HCT116 (cell line): ENCODE results near the gene HDAC11. TPM values are rescaled to one million over a fixed set of nuclear protein-coding genes. Genes with fewer than 3 reads are reported as not detected.

ENCODE experiments used
- ATAC-seq: fragments of 200-7000 bp; cut with Tn5 transposase; 2 replicates; pipeline ENCODE4 v1.9.1; 2020; ENCODE audit warnings: mild to moderate bottlenecking, moderate library complexity
- BruUV-seq: library from RNA; stranded (reverse); fragments of 400-500 nt; replicated peaks from 2 replicates; lab custom pipeline; 2021; lab: Mats Ljungman, UMichigan
- CTCF ChIA-PET: fragments of 300-600 bp; sonication (Branson Sonifier 250); formaldehyde crosslinking; loops from one replicate; lab custom pipeline; 2021; ENCODE audit warnings: antibody characterized with exemption; lab: Charles Lee
- POLR2A ChIA-PET: fragments of 300-600, 350-600 bp; sonication (Branson Sonifier 250); formaldehyde crosslinking; loops from one replicate; lab custom pipeline; 2021; ENCODE audit warnings: antibody characterized with exemption; lab: Charles Lee
- RAD21 ChIA-PET, 2 experiments: fragments of 300-600 bp; sonication (Branson Sonifier 250); formaldehyde crosslinking; loops; one replicate each; lab custom pipeline; 2023; ENCODE audit warnings: low total read pairs in 2 of 2; ENCODE audit not compliant: uncharacterized antibody in 2 of 2, unreplicated experiment in 2 of 2, low non-redundant PET in 1 of 2; lab: Charles Lee
- DNase-seq: peaks from one replicate; pipeline ENCODE4 v3.0.0-alpha.2; 2010; ENCODE audit warnings: low read depth, low spot score
- H2AFZ ChIP-seq: fragments of 200-600 bp; shearing (Covaris generic), sonication (generic); 2 replicates; pipeline ENCODE4 v1.6.1; 2017; ENCODE audit warnings: low read depth, mixed run types, mixed read lengths, antibody characterized with exemption, low read length; ENCODE audit not compliant: poor library complexity, severe bottlenecking
- H3K27ac ChIP-seq: 2 replicates; pipeline ENCODE4 v1.5.1; 2012; ENCODE audit warnings: low read depth, low read length
- H3K27me3 ChIP-seq: fragments of 200-600 bp; sonication (generic); 2 replicates; pipeline ENCODE4 v1.6.1; 2016; ENCODE audit warnings: mixed run types, low read length, mixed read lengths; ENCODE audit not compliant: insufficient read depth
- H3K36me3 ChIP-seq, 2 experiments: fragments of 200-500 bp in 1 of 2; fragments of 200-600 bp in 1 of 2; sonication (Bioruptor generic) in 1 of 2; sonication (generic) in 1 of 2; 2 replicates each; pipeline versions ENCODE4 v1.5.1 to v1.6.1; 2014 to 2016; ENCODE audit warnings: low read length in 2 of 2, inconsistent platforms in 1 of 2, mixed read lengths in 1 of 2, mixed run types in 1 of 2; ENCODE audit not compliant: insufficient read depth in 2 of 2, control insufficient read depth in 1 of 2
- H3K4me1 ChIP-seq, 2 experiments: fragments of 200-600 bp in 1 of 2; sonication (generic) in 1 of 2; 2 replicates each; pipeline versions ENCODE4 v1.5.1 to v1.6.1; 2012 to 2017; ENCODE audit warnings: low read length in 2 of 2, inconsistent platforms in 1 of 2, mild to moderate bottlenecking in 1 of 2, mixed read lengths in 1 of 2, mixed run types in 1 of 2, moderate library complexity in 1 of 2; ENCODE audit not compliant: insufficient read depth in 2 of 2, control insufficient read depth in 1 of 2
- H3K4me2 ChIP-seq: fragments of 200-600 bp; sonication (generic); 2 replicates; pipeline ENCODE4 v1.6.1; 2017; ENCODE audit warnings: mixed run types, low read length, mixed read lengths
- H3K4me3 ChIP-seq, 2 experiments: fragments of 200-600 bp in 1 of 2; sonication (generic) in 1 of 2; replicated peaks in 1 of 2; 2 replicates each; pipeline ENCODE4 v1.5.1; 2011 to 2016; ENCODE audit warnings: low read length in 2 of 2, control low read depth in 1 of 2, low read depth in 1 of 2, mild to moderate bottlenecking in 1 of 2, mixed read lengths in 1 of 2, mixed run types in 1 of 2
- H3K79me2 ChIP-seq: fragments of 200-600 bp; sonication (generic); 2 replicates; pipeline ENCODE4 v1.6.1; 2017; ENCODE audit warnings: mild to moderate bottlenecking, mixed run types, low read length, moderate library complexity, mixed read lengths; ENCODE audit not compliant: insufficient read depth
- H3K9ac ChIP-seq: fragments of 200-600 bp; sonication (generic); 2 replicates; pipeline ENCODE4 v1.6.1; 2016; ENCODE audit warnings: low read length, mixed read lengths
- H3K9me2 ChIP-seq: fragments of 200-600 bp; sonication (generic), shearing (Covaris generic); 2 replicates; pipeline ENCODE4 v1.6.1; 2017; ENCODE audit warnings: mixed run types, mild to moderate bottlenecking, moderate library complexity; ENCODE audit not compliant: insufficient read depth
- H3K9me3 ChIP-seq, 2 experiments: fragments of 200-500 bp in 1 of 2; fragments of 200-600 bp in 1 of 2; sonication (Bioruptor generic) in 1 of 2; sonication (generic) in 1 of 2; 2 replicates each; pipeline ENCODE4 v1.6.1; 2014 to 2017; ENCODE audit warnings: low read length in 2 of 2, mixed read lengths in 2 of 2, inconsistent platforms in 1 of 2, low read depth in 1 of 2, mild to moderate bottlenecking in 1 of 2, mixed run types in 1 of 2, moderate library complexity in 1 of 2; ENCODE audit not compliant: control insufficient read depth in 1 of 2, insufficient read depth in 1 of 2
- H4K20me1 ChIP-seq: fragments of 200-600 bp; sonication (generic), shearing (Covaris generic); 2 replicates; pipeline ENCODE4 v1.6.1; 2017; ENCODE audit warnings: mixed run types, mild to moderate bottlenecking, moderate library complexity; ENCODE audit not compliant: insufficient read depth
- CBX3 ChIP-seq: IDR thresholded peaks from 2 replicates; pipeline ENCODE4 v1.6.1; 2012; ENCODE audit warnings: low read depth
- CEBPB ChIP-seq: IDR thresholded peaks from 2 replicates; pipeline ENCODE4 v1.6.1; 2012; ENCODE audit warnings: low read depth
- EZH2 ChIP-seq: fragments of 200-600 bp; sonication (generic); IDR thresholded peaks from 2 replicates; pipeline ENCODE4 v1.6.1; 2017; ENCODE audit warnings: antibody characterized with exemption, mixed run types
- EZH2phosphoT487 ChIP-seq: fragments of 200-600 bp; IDR thresholded peaks from 2 replicates; pipeline ENCODE4 v1.6.1; 2018; ENCODE audit warnings: antibody characterized with exemption, borderline replicate concordance
- FOSL1 ChIP-seq: IDR thresholded peaks from 2 replicates; pipeline ENCODE4 v1.6.1; 2012; ENCODE audit warnings: low read depth
- JUND ChIP-seq: IDR thresholded peaks from 2 replicates; pipeline ENCODE4 v1.6.1; 2012
- SIN3A ChIP-seq: IDR thresholded peaks from 2 replicates; pipeline ENCODE4 v1.6.1; 2012; ENCODE audit warnings: low read depth
- SRF ChIP-seq: IDR thresholded peaks from 2 replicates; pipeline ENCODE4 v1.6.1; 2012; ENCODE audit warnings: low read depth
- intact Hi-C: fragments of 100-400 bp; cut with micrococcal nuclease; formaldehyde crosslinking; loops from 2 replicates; pipeline ENCODE4 v1.10.0; 2022
- total RNA-seq: library from RNA; stranded (reverse); gene quantifications from one replicate; pipeline ENCODE4 v1.2.1, GENCODE V29; 2021; ENCODE audit not compliant: unreplicated experiment
- TF ChIP-seq, protein P1 (sequence below): IDR thresholded peaks from 2 replicates; pipeline ENCODE4 v1.6.1; 2011; ENCODE audit warnings: mild to moderate bottlenecking, low read length, moderate library complexity; ENCODE audit not compliant: insufficient replicate concordance; ENCODE audit errors: extremely low read depth
- TF ChIP-seq, protein P2 (sequence below): IDR thresholded peaks from 2 replicates; pipeline ENCODE4 v1.6.1; 2012; ENCODE audit warnings: low read depth

HDAC11 gene
- total RNA-seq, 1 experiment from 2014 or later = 16.1 TPM

DNA sequence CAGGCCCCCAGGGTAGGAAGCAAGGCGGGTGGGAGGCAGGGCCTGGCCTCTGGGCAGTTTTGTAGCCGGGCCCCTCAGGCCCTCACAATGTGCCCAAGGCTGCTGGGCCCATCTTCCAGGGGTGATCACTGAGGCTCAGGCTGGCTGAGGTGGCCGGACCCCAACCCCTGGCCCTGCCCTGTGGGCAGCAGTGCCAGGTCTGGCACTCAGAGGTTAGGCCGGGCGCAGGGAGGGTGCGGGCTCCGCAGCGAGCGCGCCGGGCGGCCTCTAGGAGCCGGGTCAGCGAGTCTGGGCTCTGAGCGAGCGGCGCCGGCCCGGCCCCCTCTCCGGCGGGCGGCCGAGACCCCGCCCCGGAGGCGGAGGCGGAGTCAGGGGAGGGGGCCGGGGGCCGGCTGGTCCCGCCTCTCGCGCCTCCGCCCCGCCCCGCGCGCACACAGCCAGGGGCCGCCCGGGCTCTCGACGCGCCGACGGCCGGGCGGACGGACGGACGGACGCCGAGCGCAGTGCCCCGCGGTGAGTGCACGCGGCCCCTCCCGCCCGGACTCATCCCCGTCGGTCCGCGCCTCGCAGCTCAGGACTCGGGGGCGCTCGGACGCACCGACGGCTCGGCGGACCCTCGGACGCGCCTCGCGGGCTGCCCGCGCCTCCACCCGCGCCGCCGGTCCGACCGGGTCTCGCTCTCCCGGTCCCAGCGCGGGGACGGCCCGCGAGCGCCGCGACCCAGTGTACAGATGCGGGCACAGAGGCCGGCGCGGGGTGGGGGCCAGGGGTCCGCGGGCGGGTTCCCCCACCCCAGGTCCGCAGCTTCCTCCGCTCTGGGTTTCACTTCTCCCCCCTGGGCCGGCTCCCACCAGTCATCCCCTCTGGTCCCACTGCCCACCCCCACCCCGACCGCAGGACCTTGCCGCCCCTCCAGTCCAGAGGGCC lies 68.9 kb downstream of the HDAC11 start, which contains the start of gene FBLN2:
TSS of gene FBLN2 (plus strand) at position 430 of the 927 bp plus-strand sequence. CDS start 21,231 bp downstream, outside the sequence.
- BruUV-seq = no TSS peak
- no peaks in the 10 kb centered on the region for H3K9me2 ChIP-seq
- no peaks in the 10 kb centered on the region for H3K9me3 ChIP-seq
- no peak within 1 kb of the TSS for H3K4me3 ChIP-seq
- no peak within 1 kb of the TSS for H3K27ac ChIP-seq
- no peak within 1 kb of the TSS for H3K9ac ChIP-seq
- no peak within 1 kb of the TSS for H3K4me2 ChIP-seq
- RAD21 ChIA-PET = no interaction called here
- no peaks in the 10 kb centered on the region for H3K79me2 ChIP-seq
- TF ChIP-seq FOSL1 = no peak
- intact Hi-C loops = no loop called here
- no peaks in the 10 kb centered on the region for H4K20me1 ChIP-seq
- H3K27me3 ChIP-seq = no peaks in the 10 kb centered on the region
- POLR2A ChIA-PET = no interaction called here
- DNase-seq (no peak), ATAC-seq (no peak)
- H2AFZ ChIP-seq = no peak within 1 kb of the TSS
- CTCF ChIA-PET = no interaction called here
- H3K4me1 ChIP-seq = peaks cover 0 to 7% of the 10 kb centered on the region in 2 experiments; a peak in 1 of 4 replicates
- no peaks in the 10 kb centered on the region for H3K36me3 ChIP-seq

GRCh38 chr3:13549623-13550422 lies 69.7 kb downstream of the HDAC11 start:
- RAD21 ChIA-PET = no interaction called here
- Histone ChIP-seq H3K27me3 (no peaks in the 10 kb centered on the region), H3K79me2 (no peaks in the 10 kb centered on the region), H2AFZ (no peak overlapping the region), H3K27ac (no peak overlapping the region), H3K4me1 (peaks cover 0 to 7% of the 10 kb centered on the region in 2 experiments; a peak in 1 of 4 replicates), H3K4me3 (no peak overlapping the region), H3K36me3 (no peaks in the 10 kb centered on the region), H4K20me1 (no peaks in the 10 kb centered on the region), H3K9me3 (no peaks in the 10 kb centered on the region), H3K9ac (no peak overlapping the region), H3K4me2 (no peak overlapping the region), H3K9me2 (no peaks in the 10 kb centered on the region)
- DNase-seq (no peak), ATAC-seq (no peak)
- BruUV-seq = no TSS peak
- TF ChIP-seq JUND (no peak), SIN3A (no peak), SRF (no peak), EZH2 (no peak), EZH2phosphoT487 (no peak), CBX3 (no peak), CEBPB (no peak), FOSL1 (no peak)
- TF ChIP-seq, protein P1, sequence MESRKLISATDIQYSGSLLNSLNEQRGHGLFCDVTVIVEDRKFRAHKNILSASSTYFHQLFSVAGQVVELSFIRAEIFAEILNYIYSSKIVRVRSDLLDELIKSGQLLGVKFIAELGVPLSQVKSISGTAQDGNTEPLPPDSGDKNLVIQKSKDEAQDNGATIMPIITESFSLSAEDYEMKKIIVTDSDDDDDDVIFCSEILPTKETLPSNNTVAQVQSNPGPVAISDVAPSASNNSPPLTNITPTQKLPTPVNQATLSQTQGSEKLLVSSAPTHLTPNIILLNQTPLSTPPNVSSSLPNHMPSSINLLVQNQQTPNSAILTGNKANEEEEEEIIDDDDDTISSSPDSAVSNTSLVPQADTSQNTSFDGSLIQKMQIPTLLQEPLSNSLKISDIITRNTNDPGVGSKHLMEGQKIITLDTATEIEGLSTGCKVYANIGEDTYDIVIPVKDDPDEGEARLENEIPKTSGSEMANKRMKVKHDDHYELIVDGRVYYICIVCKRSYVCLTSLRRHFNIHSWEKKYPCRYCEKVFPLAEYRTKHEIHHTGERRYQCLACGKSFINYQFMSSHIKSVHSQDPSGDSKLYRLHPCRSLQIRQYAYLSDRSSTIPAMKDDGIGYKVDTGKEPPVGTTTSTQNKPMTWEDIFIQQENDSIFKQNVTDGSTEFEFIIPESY = no peak
- TF ChIP-seq, protein P2, sequence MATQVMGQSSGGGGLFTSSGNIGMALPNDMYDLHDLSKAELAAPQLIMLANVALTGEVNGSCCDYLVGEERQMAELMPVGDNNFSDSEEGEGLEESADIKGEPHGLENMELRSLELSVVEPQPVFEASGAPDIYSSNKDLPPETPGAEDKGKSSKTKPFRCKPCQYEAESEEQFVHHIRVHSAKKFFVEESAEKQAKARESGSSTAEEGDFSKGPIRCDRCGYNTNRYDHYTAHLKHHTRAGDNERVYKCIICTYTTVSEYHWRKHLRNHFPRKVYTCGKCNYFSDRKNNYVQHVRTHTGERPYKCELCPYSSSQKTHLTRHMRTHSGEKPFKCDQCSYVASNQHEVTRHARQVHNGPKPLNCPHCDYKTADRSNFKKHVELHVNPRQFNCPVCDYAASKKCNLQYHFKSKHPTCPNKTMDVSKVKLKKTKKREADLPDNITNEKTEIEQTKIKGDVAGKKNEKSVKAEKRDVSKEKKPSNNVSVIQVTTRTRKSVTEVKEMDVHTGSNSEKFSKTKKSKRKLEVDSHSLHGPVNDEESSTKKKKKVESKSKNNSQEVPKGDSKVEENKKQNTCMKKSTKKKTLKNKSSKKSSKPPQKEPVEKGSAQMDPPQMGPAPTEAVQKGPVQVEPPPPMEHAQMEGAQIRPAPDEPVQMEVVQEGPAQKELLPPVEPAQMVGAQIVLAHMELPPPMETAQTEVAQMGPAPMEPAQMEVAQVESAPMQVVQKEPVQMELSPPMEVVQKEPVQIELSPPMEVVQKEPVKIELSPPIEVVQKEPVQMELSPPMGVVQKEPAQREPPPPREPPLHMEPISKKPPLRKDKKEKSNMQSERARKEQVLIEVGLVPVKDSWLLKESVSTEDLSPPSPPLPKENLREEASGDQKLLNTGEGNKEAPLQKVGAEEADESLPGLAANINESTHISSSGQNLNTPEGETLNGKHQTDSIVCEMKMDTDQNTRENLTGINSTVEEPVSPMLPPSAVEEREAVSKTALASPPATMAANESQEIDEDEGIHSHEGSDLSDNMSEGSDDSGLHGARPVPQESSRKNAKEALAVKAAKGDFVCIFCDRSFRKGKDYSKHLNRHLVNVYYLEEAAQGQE = no peak
- CTCF ChIA-PET = no interaction called here
- POLR2A ChIA-PET = no interaction called here
- intact Hi-C loops = no loop called here
